Heart right ventricle (tissue), 16 donors: Measurements from ENCODE around the gene GNS. TPM values are rescaled to one million over a fixed set of nuclear protein-coding genes. Genes with fewer than 3 reads are reported as not detected.
A peak's percentile ranks its signal among the peaks of the same experiment; 100 is the strongest.

Source experiments
- ATAC-seq, 8 donors: fragments of 200-7000 bp; cut with Tn5 transposase; one replicate each; pipeline ENCODE4 v1.9.1; 2020; ENCODE audit warnings: mild to moderate bottlenecking in 8 of 8, moderate library complexity in 8 of 8, moderate number of reproducible peaks in 1 of 8
- DNase-seq, 2 donors: peaks; one replicate each; pipeline ENCODE4 v3.0.0-alpha.2; 2020
- H3K27ac ChIP-seq, 10 donors: fragments of 200-600 bp; sonication (generic) in 2 of 10; one replicate each; pipeline versions ENCODE4 v1.5.0 to v1.8.0; 2020 to 2022; ENCODE audit warnings: mild to moderate bottlenecking in 3 of 10
- H3K27me3 ChIP-seq, 7 donors: fragments of 200-600 bp; one replicate each; pipeline ENCODE4 v1.8.0; 2021 to 2022; ENCODE audit warnings: mild to moderate bottlenecking in 2 of 7
- H3K36me3 ChIP-seq, 9 donors: fragments of 200-600 bp; sonication (generic) in 1 of 9; one replicate each; pipeline versions ENCODE4 v1.5.0 to v1.8.0; 2020 to 2022; ENCODE audit warnings: mild to moderate bottlenecking in 2 of 9
- H3K4me1 ChIP-seq, 9 donors: fragments of 200-600 bp; sonication (generic) in 1 of 9; one replicate each; pipeline versions ENCODE4 v1.5.0 to v1.8.0; 2020 to 2022; ENCODE audit warnings: mild to moderate bottlenecking in 4 of 9
- H3K4me3 ChIP-seq, 10 donors: fragments of 200-600 bp; sonication (generic) in 2 of 10; one replicate each; pipeline versions ENCODE4 v1.5.0 to v1.8.0; 2020 to 2022; ENCODE audit warnings: mild to moderate bottlenecking in 7 of 10, moderate library complexity in 2 of 10
- H3K9me3 ChIP-seq, 11 donors: fragments of 200-600 bp in 10 of 11; sonication (generic) in 2 of 11; one replicate each; pipeline versions ENCODE4 v1.5.0 to v1.8.0; 2013 to 2022; ENCODE audit warnings: mild to moderate bottlenecking in 2 of 11, control low read depth in 1 of 11, moderate library complexity in 1 of 11
- CTCF ChIP-seq, 9 donors: fragments of 200-600 bp; sonication (generic) in 2 of 9; IDR thresholded peaks; one replicate each; pipeline versions ENCODE4 v1.5.0 to v1.8.0; 2021 to 2022; ENCODE audit warnings: antibody characterized with exemption in 9 of 9, mild to moderate bottlenecking in 5 of 9, moderate library complexity in 1 of 9
- WGBS, 2 donors: extraction: QIAGEN DNeasy Blood & Tissue Kit; methylation state at CpG; one replicate each; pipeline ENCODE4 v1.1.7; 2013; ENCODE audit warnings: inconsistent platforms in 1 of 2; 5-methylcytosine and 5-hydroxymethylcytosine counted together
- intact Hi-C, 10 donors: fragments of 100-400 bp; cut with DNase I; formaldehyde crosslinking; loops; one replicate each; pipeline versions ENCODE4 v1.11.1 to v1.14.2; 2022
- polyA plus RNA-seq, 2 donors: library from polyadenylated mRNA; stranded (reverse); fragments of 200-250 nt; gene quantifications; one replicate each; pipeline ENCODE4 v1.2.3, GENCODE V29; 2013
- total RNA-seq, 10 donors: library from RNA; stranded (reverse); fragmentation: NEBNext Ultra II Directional in 3 of 10; extraction: Animal tissue kit (Norgen Biotek cat#: 25700) in 3 of 10; gene quantifications; one replicate each; pipeline versions ENCODE4 v1.2.1 to v1.2.4, GENCODE V29; 2021 to 2023
- donor health status: Arrhythmogenic right ventricular cardiomyopathy.
- donor health status: ischemic (EF 13 %, LVEDD 7.1; RV severe dilation, severe dysfunction).
- donor health status: healthy with polysubstance abuse.
- donor health status: DM: no; HTN: yes; CAD: no.
- donor health status: DM: no; HTN: no; CAD: no.
- donor health status: ischemic (EF 25% LVEDD 6.9; RV normal size, moderate dysfunction).
- donor health status: ischemic (EF 25% LVEDD 5.7; RV mildly dilated, moderate dysfunction).
- donor health status: healthy.
- donor health status: DM: yes; HTN: yes; CAD: no.
- donor health status: Ischemic cardiomyopathy.
- donor health status: ischemic (EF 35%, LVEDD 5.7; RV mildly dilated, moderate dysfunction).
- donor health status: nonischemic (EF 11% LVEDD 7.7; RV severe dilation, severe dysfunction).
- donor health status: DM: yes; HTN: yes; CAD: no.
- donor health status: PGD.
- donor health status: ischemic (EF 29% LVEDD 5.4; RV normal size, mild dysfunction).
- donor health status: nonischemic (EF 23%, LVEDD 6.1; RV moderate dilation, normal function).

The GNS gene
- total and polyA plus RNA-seq, 12 donors: 20.4 to 204 (median 101) TPM

- no peak for TF ChIP-seq CTCF (IDR thresholded peaks at IDR 0.05)
- Histone ChIP-seq H3K36me3 (peaks cover 0 to 33% (median 0%) of the 10 kb centered on the region in 9 donors), H3K4me1 (peaks cover 5 to 89% (median 38%) of the 10 kb centered on the region in 9 donors), H3K4me3 (no peak overlapping the region), H3K9me3 (no peaks in the 10 kb centered on the region), H3K27ac (peak overlapping the region in 1 of 10 donors; percentile 94), H3K27me3 (no peaks in the 10 kb centered on the region)
- intact Hi-C loops: loop anchor here in 1 of 10 donors (5.0 kb wide), 1 partner anchor 1959 kb away; no protein-coding TSS in a partner anchor
- WGBS, 2 donors: 72 to 79% methylated on average over 2 of the region's 2 CpGs
- no peak for ATAC-seq
- DNase-seq: no peak
Observed at GRCh38 chr12:64756376-64756775, 2.8 kb downstream of the GNS start.

GRCh38 chr12:64753427-64753826 is 5.8 kb downstream of the GNS start:
- no peak for DNase-seq
- Histone ChIP-seq H3K27ac (peak overlapping the region in 9 of 10 donors; percentile 36 to 76 (median 51)), H3K4me3 (no peak overlapping the region), H3K4me1 (peaks cover 5 to 81% (median 30%) of the 10 kb centered on the region in 9 donors), H3K9me3 (no peaks in the 10 kb centered on the region), H3K36me3 (peaks cover 0 to 55% (median 9%) of the 10 kb centered on the region in 9 donors), H3K27me3 (no peaks in the 10 kb centered on the region)
- no peak for ATAC-seq
- WGBS, 2 donors: 88 to 89% methylated on average over 3 of the region's 3 CpGs
- TF ChIP-seq CTCF (IDR thresholded peaks at IDR 0.05): no peak
- intact Hi-C loops: no loop called here

DNA sequence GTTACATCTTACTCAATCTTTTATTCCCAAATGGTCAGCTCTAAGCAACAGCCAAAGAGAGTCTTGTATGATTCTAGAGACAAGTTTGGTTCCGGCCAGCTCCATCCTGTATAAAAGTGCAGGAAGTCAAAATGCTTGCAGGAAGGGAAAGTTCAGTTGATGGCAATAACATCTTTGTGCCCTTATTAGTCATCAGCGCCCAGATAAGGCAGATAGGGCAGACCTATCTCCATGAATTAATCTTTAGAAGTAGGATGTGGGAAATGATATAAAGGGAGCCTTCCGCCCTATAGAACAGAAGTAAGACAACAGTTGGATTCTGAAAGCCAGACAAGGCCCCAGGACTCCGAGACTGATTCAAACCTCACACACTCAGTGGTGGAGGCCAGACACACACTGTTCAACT is 6.4 kb downstream of the GNS start:
- H3K27ac ChIP-seq: peak overlapping the region in 9 of 10 donors; percentile 36 to 76 (median 51)
- no peaks in the 10 kb centered on the region for H3K9me3 ChIP-seq
- DNase-seq (no peak), ATAC-seq (peak; percentile 16 to 85 (median 68))
- no peaks in the 10 kb centered on the region for H3K27me3 ChIP-seq
- H3K36me3 ChIP-seq: peaks cover 0 to 61% (median 13%) of the 10 kb centered on the region in 9 donors
- peaks cover 5 to 81% (median 25%) of the 10 kb centered on the region in 9 donors for H3K4me1 ChIP-seq
- 47 to 61% methylated on average over 4 of the region's 4 CpGs for WGBS, 2 donors
- no peak for TF ChIP-seq CTCF (IDR thresholded peaks at IDR 0.05)
- intact Hi-C loops: no loop called here
- H3K4me3 ChIP-seq: no peak overlapping the region

- Histone ChIP-seq H3K36me3 (peaks cover 0 to 69% (median 13%) of the 10 kb centered on the region in 9 donors), H3K4me3 (no peak overlapping the region), H3K27ac (peak overlapping the region in 4 of 10 donors; percentile 44 to 76 (median 65)), H3K9me3 (no peaks in the 10 kb centered on the region), H3K4me1 (peaks cover 3 to 81% (median 20%) of the 10 kb centered on the region in 9 donors), H3K27me3 (no peaks in the 10 kb centered on the region)
- no peak for DNase-seq
- intact Hi-C loops: no loop called here
- no peak for ATAC-seq
- no peak for TF ChIP-seq CTCF (IDR thresholded peaks at IDR 0.05)
Observed at GRCh38 chr12:64752032-64752431, 7.2 kb downstream of the GNS start.
